Neural crest cell (in vitro differentiated cells): Measurements from ENCODE around the gene ERICH3. TPM values are rescaled to one million over a fixed set of nuclear protein-coding genes. Genes with fewer than 3 reads are reported as not detected.

ENCODE experiments used
- DNase-seq: peaks from one replicate; pipeline ENCODE4 v3.0.0; 2021; ENCODE audit warnings: low read depth, mixed read lengths, low spot score
- H3K27ac Mint-ChIP-seq: one replicate; pipeline ENCODE4 v1.8.0; 2021; ENCODE audit warnings: mild to moderate bottlenecking, mixed read lengths; ENCODE audit not compliant: unreplicated experiment
- H3K27me3 Mint-ChIP-seq: 2 replicates; pipeline ENCODE4 v1.8.0; 2021; ENCODE audit warnings: low read depth, mild to moderate bottlenecking, mixed read lengths
- H3K36me3 Mint-ChIP-seq: 2 replicates; pipeline ENCODE4 v1.8.0; 2021; ENCODE audit warnings: low read depth, mild to moderate bottlenecking, mixed read lengths
- H3K4me1 Mint-ChIP-seq: 2 replicates; pipeline ENCODE4 v1.8.0; 2021; ENCODE audit warnings: mixed read lengths
- H3K4me3 Mint-ChIP-seq: one replicate; pipeline ENCODE4 v1.8.0; 2021; ENCODE audit warnings: mild to moderate bottlenecking, mixed read lengths
- H3K9me3 Mint-ChIP-seq: 2 replicates; pipeline ENCODE4 v1.8.0; 2021; ENCODE audit warnings: mixed read lengths
- CTCF ChIP-seq: fragments of 200-600 bp; sonication (generic); conservative IDR thresholded peaks from 2 replicates; pipeline ENCODE4 v1.5.0; 2021; ENCODE audit warnings: antibody characterized with exemption, mild to moderate bottlenecking
- total RNA-seq: library from RNA; stranded (reverse); gene quantifications from 2 replicates; pipeline ENCODE4 v1.2.1, GENCODE V29; 2021

Gene ERICH3
- total RNA-seq, 1 donor from 2014 or later = not detected

- no peak for DNase-seq
- no peak overlapping the region for H3K27ac Mint-ChIP-seq
- peaks cover 3% of the 10 kb centered on the region for H3K36me3 Mint-ChIP-seq
- no peak for TF ChIP-seq CTCF
- H3K4me1 Mint-ChIP-seq = no peaks in the 10 kb centered on the region
- H3K27me3 Mint-ChIP-seq = no peaks in the 10 kb centered on the region
- H3K4me3 Mint-ChIP-seq = no peak overlapping the region
- H3K9me3 Mint-ChIP-seq = no peaks in the 10 kb centered on the region
These were observed 124.4 kb downstream of the ERICH3 start for GRCh38 chr1:74548961-74549750.

- TF ChIP-seq CTCF = no peak
- Mint-ChIP-seq H3K4me1 (peaks cover 3% of the 10 kb centered on the region), H3K4me3 (no peak overlapping the region), H3K27ac (no peak overlapping the region), H3K27me3 (no peaks in the 10 kb centered on the region), H3K36me3 (no peaks in the 10 kb centered on the region), H3K9me3 (no peaks in the 10 kb centered on the region)
- DNase-seq = no peak
These were observed 127.8 kb downstream of the ERICH3 start for GRCh38 chr1:74545821-74546220.

GRCh38 chr1:74534241-74534640 is 139.4 kb downstream of the ERICH3 start:
- no peak for TF ChIP-seq CTCF
- no peaks in the 10 kb centered on the region for H3K4me1 Mint-ChIP-seq
- no peak overlapping the region for H3K27ac Mint-ChIP-seq
- H3K36me3 Mint-ChIP-seq = no peaks in the 10 kb centered on the region
- no peaks in the 10 kb centered on the region for H3K27me3 Mint-ChIP-seq
- H3K9me3 Mint-ChIP-seq = no peaks in the 10 kb centered on the region
- H3K4me3 Mint-ChIP-seq = no peak overlapping the region
- no peak for DNase-seq

GRCh38 chr1:74531796-74532195 is 141.8 kb downstream of the ERICH3 start:
- DNase-seq = no peak
- H3K9me3 Mint-ChIP-seq = no peaks in the 10 kb centered on the region
- TF ChIP-seq CTCF = no peak
- no peaks in the 10 kb centered on the region for H3K36me3 Mint-ChIP-seq
- no peaks in the 10 kb centered on the region for H3K4me1 Mint-ChIP-seq
- no peak overlapping the region for H3K4me3 Mint-ChIP-seq
- no peak overlapping the region for H3K27ac Mint-ChIP-seq
- H3K27me3 Mint-ChIP-seq = no peaks in the 10 kb centered on the region

GRCh38 chr1:74530892-74531291 is 142.7 kb downstream of the ERICH3 start:
- TF ChIP-seq CTCF = no peak
- no peaks in the 10 kb centered on the region for H3K36me3 Mint-ChIP-seq
- DNase-seq = no peak
- no peaks in the 10 kb centered on the region for H3K9me3 Mint-ChIP-seq
- H3K4me1 Mint-ChIP-seq = peaks cover 5% of the 10 kb centered on the region
- H3K27me3 Mint-ChIP-seq = no peaks in the 10 kb centered on the region
- no peak overlapping the region for H3K4me3 Mint-ChIP-seq
- H3K27ac Mint-ChIP-seq = no peak overlapping the region
